Right atrium auricular region (tissue), 2 donors: Measurements from ENCODE around the gene ALPI. TPM values are rescaled to one million over a fixed set of nuclear protein-coding genes. Genes with fewer than 3 reads are reported as not detected.

Experiments used
- DNase-seq: peaks from one replicate; pipeline ENCODE4 v3.0.0-alpha.2; 2019; ENCODE audit warnings: low spot score
- H3K27ac ChIP-seq, 2 donors: fragments of 200-600 bp; sonication (generic); 1 replicate in 1 of 2; 2 replicates in 1 of 2; pipeline ENCODE4 v1.5.1; 2016 to 2019
- H3K27me3 ChIP-seq, 2 donors: fragments of 200-600 bp; sonication (generic); one replicate each; pipeline versions ENCODE4 v1.5.1 to v1.6.0; 2017 to 2019
- H3K36me3 ChIP-seq: fragments of 200-600 bp; sonication (generic); one replicate; pipeline ENCODE4 v1.5.1; 2016
- H3K4me1 ChIP-seq, 2 donors: fragments of 200-600 bp; sonication (generic); one replicate each; pipeline versions ENCODE4 v1.5.1 to v1.6.0; 2017 to 2019
- H3K4me3 ChIP-seq, 2 donors: fragments of 200-600 bp; sonication (generic); 1 replicate in 1 of 2; 2 replicates in 1 of 2; pipeline ENCODE4 v1.5.1; 2017 to 2019; ENCODE audit warnings: mild to moderate bottlenecking in 1 of 2, moderate library complexity in 1 of 2
- H3K9me3 ChIP-seq, 2 donors: fragments of 200-600 bp; sonication (generic); one replicate each; pipeline ENCODE4 v1.5.1; 2019
- total RNA-seq, 2 donors: library from RNA; depleted of rRNA; stranded (reverse); fragments of >200 nt; gene quantifications; one replicate each; pipeline ENCODE4 v1.1.0, GENCODE V29; 2016
- TF ChIP-seq, protein P1 (sequence below), 2 donors: fragments of 200-600 bp; sonication (generic); IDR thresholded peaks; one replicate each; pipeline ENCODE4 v1.5.1; 2019; ENCODE audit warnings: antibody characterized with exemption in 2 of 2

The ALPI gene
- total RNA-seq, 2 donors from 2014 or later, result not detected

DNA sequence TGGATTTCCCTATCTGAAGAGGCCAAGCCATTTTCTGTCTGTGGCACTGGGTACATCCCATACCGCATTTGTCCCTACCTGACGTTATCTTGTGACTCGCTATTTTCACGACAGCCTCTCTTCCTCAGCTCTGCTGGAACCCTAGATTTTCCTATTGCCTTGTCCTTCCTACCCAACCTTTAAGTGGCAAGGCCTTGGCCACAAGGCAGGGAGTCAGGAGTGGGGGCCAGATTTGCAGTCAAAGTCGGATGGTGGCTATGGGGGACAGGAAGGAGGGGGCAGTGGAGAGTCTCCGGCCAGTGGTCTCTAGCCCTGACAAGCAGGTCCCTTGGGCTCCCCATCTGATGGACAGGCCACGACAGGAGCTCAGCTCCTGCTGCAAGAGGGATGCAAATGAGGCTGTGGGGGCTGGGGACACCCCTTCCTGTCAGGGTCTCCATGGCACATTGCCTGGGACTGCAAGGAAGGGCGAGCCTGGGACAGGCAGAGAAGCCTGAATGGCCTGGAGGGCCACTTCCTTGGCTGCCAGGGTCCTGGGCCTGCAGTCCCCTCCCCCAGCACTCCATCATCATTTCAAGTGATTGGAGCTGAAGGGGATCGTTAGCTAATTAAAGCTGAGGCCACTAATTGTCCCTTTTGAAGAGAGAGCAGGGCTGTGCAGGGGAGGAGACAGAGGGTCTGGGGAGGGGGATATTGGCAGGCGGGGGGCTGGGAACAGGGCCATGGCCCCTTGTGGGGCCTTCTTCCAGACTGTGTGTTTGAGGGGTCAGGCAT is 37.9 kb downstream of the ALPI start:
- Histone ChIP-seq H3K27me3 (no peaks in the 10 kb centered on the region), H3K36me3 (no peaks in the 10 kb centered on the region), H3K27ac (no peak overlapping the region), H3K9me3 (no peaks in the 10 kb centered on the region), H3K4me1 (no peaks in the 10 kb centered on the region), H3K4me3 (no peak overlapping the region)
- TF ChIP-seq, protein P1, sequence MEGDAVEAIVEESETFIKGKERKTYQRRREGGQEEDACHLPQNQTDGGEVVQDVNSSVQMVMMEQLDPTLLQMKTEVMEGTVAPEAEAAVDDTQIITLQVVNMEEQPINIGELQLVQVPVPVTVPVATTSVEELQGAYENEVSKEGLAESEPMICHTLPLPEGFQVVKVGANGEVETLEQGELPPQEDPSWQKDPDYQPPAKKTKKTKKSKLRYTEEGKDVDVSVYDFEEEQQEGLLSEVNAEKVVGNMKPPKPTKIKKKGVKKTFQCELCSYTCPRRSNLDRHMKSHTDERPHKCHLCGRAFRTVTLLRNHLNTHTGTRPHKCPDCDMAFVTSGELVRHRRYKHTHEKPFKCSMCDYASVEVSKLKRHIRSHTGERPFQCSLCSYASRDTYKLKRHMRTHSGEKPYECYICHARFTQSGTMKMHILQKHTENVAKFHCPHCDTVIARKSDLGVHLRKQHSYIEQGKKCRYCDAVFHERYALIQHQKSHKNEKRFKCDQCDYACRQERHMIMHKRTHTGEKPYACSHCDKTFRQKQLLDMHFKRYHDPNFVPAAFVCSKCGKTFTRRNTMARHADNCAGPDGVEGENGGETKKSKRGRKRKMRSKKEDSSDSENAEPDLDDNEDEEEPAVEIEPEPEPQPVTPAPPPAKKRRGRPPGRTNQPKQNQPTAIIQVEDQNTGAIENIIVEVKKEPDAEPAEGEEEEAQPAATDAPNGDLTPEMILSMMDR (IDR thresholded peaks at IDR 0.05), result no peak
- no peak for DNase-seq

DNA sequence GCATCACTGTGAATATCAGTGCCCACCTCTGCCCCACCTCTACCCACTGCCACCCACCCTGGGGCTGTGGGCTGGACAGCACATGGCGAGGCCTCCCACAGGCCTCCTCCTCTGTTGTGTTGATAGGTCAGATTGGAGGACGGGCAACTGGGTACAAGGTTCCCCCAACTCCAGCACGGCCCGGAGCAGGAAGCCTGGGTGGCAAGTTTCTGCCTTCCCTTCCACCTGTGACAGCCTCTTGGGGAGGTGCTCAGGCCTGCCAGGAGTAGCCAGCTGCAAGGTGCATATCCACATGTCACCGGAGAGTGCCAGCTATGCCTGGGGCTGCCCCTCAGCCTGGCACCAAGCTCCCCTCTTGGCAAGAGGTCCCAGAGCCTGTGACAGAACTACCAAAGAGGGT is 38.6 kb downstream of the ALPI start:
- Histone ChIP-seq H3K27ac (no peak overlapping the region), H3K4me1 (no peaks in the 10 kb centered on the region), H3K36me3 (no peaks in the 10 kb centered on the region), H3K9me3 (no peaks in the 10 kb centered on the region), H3K27me3 (no peaks in the 10 kb centered on the region), H3K4me3 (no peak overlapping the region)
- TF ChIP-seq, protein P1 (IDR thresholded peaks at IDR 0.05), result no peak
- DNase-seq, result no peak

DNA sequence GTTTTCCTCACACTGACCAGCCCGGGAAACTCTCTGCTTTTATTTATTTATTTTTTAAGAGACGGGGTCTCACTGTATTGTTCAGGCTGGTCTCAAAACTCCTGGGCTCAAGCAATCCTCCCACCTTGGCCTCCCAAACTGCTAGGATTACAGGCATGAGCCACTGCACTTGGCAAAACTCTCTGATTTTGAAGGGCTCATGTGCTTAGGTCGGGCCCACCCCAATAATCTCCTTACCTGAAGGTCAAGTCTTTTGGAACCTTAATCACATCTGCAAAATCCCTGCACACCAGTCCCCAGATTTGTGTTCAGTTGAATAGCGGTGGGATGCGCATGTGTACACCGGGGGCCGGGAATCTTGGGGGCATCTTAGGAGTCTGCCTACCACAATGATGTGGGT is 39.3 kb downstream of the ALPI start:
- no peak overlapping the region for H3K4me3 ChIP-seq
- no peak for DNase-seq
- H3K36me3 ChIP-seq, result no peaks in the 10 kb centered on the region
- no peaks in the 10 kb centered on the region for H3K27me3 ChIP-seq
- no peaks in the 10 kb centered on the region for H3K4me1 ChIP-seq
- H3K9me3 ChIP-seq, result no peaks in the 10 kb centered on the region
- H3K27ac ChIP-seq, result no peak overlapping the region
- TF ChIP-seq, protein P1 (IDR thresholded peaks at IDR 0.05), result no peak

DNA sequence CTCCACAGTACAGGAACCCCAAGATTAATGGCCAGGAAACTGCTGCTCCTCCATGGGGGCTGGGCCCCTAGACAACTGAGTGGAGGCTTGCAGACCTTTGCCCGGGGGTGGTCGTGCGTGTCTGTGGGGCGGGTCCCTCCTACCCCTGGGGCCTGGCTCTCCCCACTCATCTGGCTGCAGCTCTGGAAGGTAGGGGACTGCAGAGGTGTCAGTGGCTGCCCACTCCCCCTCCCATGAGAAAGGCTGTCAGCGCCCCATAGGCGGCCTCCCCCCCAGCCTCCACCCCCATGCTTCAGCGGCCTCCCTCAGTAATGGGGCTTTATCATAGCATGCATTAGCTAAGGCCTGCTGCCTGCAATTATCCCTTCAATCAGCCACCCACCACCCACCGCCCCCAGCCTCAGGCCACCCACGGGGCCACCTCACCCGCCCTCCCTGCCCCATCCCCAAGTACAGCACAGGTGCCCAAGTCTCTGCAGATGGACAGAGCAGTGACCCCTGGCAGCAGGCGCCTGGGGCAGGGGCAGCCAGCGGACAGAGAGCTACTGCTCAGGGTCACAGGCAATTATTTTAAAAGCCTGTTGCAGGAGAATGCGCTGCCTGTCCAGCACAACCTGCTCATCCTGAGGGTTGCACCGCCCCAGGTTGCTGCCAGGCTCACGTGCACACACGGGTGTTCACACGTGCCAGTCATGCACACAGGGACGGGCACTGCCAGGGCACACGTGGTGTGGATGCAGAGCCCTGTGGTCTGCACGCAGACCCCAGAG is 40.7 kb downstream of the ALPI start:
- TF ChIP-seq, protein P1 (IDR thresholded peaks at IDR 0.05), result no peak
- Histone ChIP-seq H3K4me1 (peaks cover 0 to 3% of the 10 kb centered on the region in 2 donors), H3K4me3 (no peak overlapping the region), H3K27me3 (no peaks in the 10 kb centered on the region), H3K9me3 (no peaks in the 10 kb centered on the region), H3K36me3 (no peaks in the 10 kb centered on the region), H3K27ac (no peak overlapping the region)
- no peak for DNase-seq

DNA sequence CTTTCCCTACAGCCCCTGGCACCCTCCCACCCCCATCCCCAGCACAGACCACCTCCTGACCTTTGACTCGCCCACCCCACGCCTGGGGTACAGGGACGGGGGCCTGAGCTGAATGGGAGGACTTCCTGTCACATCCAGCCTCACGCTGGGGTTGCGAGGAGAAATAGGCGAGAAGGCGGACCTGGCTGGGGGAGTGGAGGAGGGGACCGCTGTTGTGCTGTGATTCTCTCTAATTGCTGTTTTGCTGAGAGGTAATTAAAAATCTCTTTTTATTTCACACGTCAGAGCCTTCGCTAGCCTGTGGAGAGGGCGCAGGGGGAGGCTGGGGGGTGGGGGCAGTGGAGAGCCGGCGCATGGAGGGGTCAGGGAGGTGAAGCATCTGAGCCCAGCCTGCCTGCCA is 41.4 kb downstream of the ALPI start:
- Histone ChIP-seq H3K4me3 (no peak overlapping the region), H3K36me3 (no peaks in the 10 kb centered on the region), H3K27me3 (no peaks in the 10 kb centered on the region), H3K9me3 (no peaks in the 10 kb centered on the region), H3K4me1 (peaks cover 0 to 10% of the 10 kb centered on the region in 2 donors), H3K27ac (no peak overlapping the region)
- DNase-seq, result no peak
- TF ChIP-seq, protein P1 (IDR thresholded peaks at IDR 0.05), result no peak
